Astrocyte (in vitro differentiated cells and primary cell): ENCODE data around the gene CAMK2G.

Experiments
- CTCF ChIP-seq: IDR thresholded peaks from 2 replicates; pipeline ENCODE4 v1.5.1; 2011; ENCODE audit warnings: low read depth, mild to moderate bottlenecking, inconsistent platforms, low read length, moderate library complexity; ENCODE audit not compliant: insufficient read depth
- EZH2 ChIP-seq: IDR thresholded peaks from 2 replicates; pipeline ENCODE4 v1.6.1; 2012; ENCODE audit warnings: mild to moderate bottlenecking, low read length, inconsistent platforms; ENCODE audit not compliant: insufficient read depth

- TF ChIP-seq CTCF (no peak), EZH2 (no peak)
Observed at GRCh38 chr10:73865459-73866442, 8.6 kb downstream of the CAMK2G start.
